Endothelial cell (in vitro differentiated cells): ENCODE data around the gene GALNT1. TPM values are rescaled to one million over a fixed set of nuclear protein-coding genes. Genes with fewer than 3 reads are reported as not detected.

Source experiments
- DNase-seq: peaks from one replicate; pipeline ENCODE4 v3.0.0; 2021; ENCODE audit warnings: low spot score
- H3K27ac Mint-ChIP-seq: one replicate; pipeline ENCODE4 v1.8.0; 2021; ENCODE audit warnings: mixed read lengths, inconsistent platforms; ENCODE audit not compliant: unreplicated experiment
- H3K27me3 Mint-ChIP-seq: one replicate; pipeline ENCODE4 v1.8.0; 2021; ENCODE audit warnings: mild to moderate bottlenecking, moderate library complexity, mixed read lengths, inconsistent platforms; ENCODE audit not compliant: unreplicated experiment
- H3K36me3 Mint-ChIP-seq: one replicate; pipeline ENCODE4 v1.8.0; 2021; ENCODE audit warnings: mild to moderate bottlenecking, low read depth, mixed read lengths, inconsistent platforms; ENCODE audit not compliant: unreplicated experiment
- H3K4me1 Mint-ChIP-seq: one replicate; pipeline ENCODE4 v1.8.0; 2021; ENCODE audit warnings: mild to moderate bottlenecking, mixed read lengths, inconsistent platforms; ENCODE audit not compliant: unreplicated experiment
- H3K4me3 Mint-ChIP-seq: one replicate; pipeline ENCODE4 v1.8.0; 2021; ENCODE audit warnings: mild to moderate bottlenecking, mixed read lengths, inconsistent platforms; ENCODE audit not compliant: unreplicated experiment
- H3K9me3 Mint-ChIP-seq: one replicate; pipeline ENCODE4 v1.8.0; 2021; ENCODE audit warnings: mixed read lengths, inconsistent platforms; ENCODE audit not compliant: unreplicated experiment
- total RNA-seq: library from RNA; stranded (reverse); fragmentation: NEBNext Ultra II Directional; extraction: Animal tissue kit (Norgen Biotek cat#: 25700); gene quantifications from one replicate; pipeline ENCODE4 v1.2.1, GENCODE V29; 2021; ENCODE audit not compliant: unreplicated experiment
- TF ChIP-seq, protein P1 (sequence below): fragments of 200-600 bp; sonication (generic); IDR thresholded peaks from one replicate; pipeline ENCODE4 v1.5.0; 2021; ENCODE audit warnings: antibody characterized with exemption; ENCODE audit not compliant: unreplicated experiment

Gene GALNT1
- total RNA-seq, 1 donor from 2014 or later, result 174 TPM

DNA sequence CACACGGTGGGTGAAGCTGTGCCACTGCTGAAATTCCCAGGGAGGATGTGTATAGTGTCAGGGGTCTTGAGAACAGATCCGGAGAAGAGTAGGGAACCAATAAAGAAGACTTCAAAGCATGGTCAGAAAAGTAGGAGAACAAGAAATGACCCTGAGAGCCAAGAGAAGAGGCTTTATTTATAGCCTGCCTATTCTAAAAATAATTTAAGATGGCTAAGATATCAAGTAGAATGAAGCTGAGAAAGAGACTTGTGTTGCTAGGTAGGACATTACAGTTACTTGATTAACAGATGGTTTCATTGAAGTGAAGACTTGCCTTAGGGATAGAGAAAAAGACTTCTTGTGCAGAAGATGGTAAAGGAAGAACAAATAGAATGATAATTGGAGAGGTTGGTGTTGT lies 43.7 kb downstream of the GALNT1 start:
- TF ChIP-seq, protein P1, sequence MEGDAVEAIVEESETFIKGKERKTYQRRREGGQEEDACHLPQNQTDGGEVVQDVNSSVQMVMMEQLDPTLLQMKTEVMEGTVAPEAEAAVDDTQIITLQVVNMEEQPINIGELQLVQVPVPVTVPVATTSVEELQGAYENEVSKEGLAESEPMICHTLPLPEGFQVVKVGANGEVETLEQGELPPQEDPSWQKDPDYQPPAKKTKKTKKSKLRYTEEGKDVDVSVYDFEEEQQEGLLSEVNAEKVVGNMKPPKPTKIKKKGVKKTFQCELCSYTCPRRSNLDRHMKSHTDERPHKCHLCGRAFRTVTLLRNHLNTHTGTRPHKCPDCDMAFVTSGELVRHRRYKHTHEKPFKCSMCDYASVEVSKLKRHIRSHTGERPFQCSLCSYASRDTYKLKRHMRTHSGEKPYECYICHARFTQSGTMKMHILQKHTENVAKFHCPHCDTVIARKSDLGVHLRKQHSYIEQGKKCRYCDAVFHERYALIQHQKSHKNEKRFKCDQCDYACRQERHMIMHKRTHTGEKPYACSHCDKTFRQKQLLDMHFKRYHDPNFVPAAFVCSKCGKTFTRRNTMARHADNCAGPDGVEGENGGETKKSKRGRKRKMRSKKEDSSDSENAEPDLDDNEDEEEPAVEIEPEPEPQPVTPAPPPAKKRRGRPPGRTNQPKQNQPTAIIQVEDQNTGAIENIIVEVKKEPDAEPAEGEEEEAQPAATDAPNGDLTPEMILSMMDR, result no peak
- peak overlapping the region; percentile 14 for H3K4me3 Mint-ChIP-seq

DNA sequence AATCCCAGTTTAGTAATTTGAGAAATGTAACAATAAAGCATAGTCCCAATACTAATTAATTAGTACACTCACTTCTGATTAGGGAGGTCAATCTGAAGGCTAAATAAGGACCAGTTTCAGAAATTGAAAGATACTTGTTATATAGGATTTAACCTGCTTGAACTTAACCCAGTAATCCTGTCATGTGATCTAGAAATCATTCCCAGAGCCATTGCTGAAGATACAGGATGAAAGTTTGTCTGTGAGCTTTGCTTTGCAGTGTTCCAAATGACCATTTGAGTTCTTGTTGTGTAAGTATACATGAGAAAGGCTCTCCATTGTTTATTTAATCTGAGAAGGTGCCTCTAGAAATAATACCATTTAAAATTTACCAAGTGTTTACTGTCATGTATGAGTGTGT lies 52.2 kb downstream of the GALNT1 start:
- no peak for DNase-seq
- TF ChIP-seq, protein P1, result no peak
- Mint-ChIP-seq H3K9me3 (peaks cover 5% of the 10 kb centered on the region), H3K4me3 (no peak overlapping the region), H3K27me3 (peaks cover 9% of the 10 kb centered on the region), H3K27ac (no peak overlapping the region), H3K36me3 (peaks cover 36% of the 10 kb centered on the region), H3K4me1 (peaks cover 8% of the 10 kb centered on the region)

More for the DNA sequence above, 43.7 kb downstream of the GALNT1 start:
- H3K4me1 Mint-ChIP-seq, result peaks cover 28% of the 10 kb centered on the region
- no peak overlapping the region for H3K27ac Mint-ChIP-seq
- DNase-seq, result no peak
- peaks cover 46% of the 10 kb centered on the region for H3K36me3 Mint-ChIP-seq
- peaks cover 5% of the 10 kb centered on the region for H3K27me3 Mint-ChIP-seq
- peaks cover 16% of the 10 kb centered on the region for H3K9me3 Mint-ChIP-seq

DNA sequence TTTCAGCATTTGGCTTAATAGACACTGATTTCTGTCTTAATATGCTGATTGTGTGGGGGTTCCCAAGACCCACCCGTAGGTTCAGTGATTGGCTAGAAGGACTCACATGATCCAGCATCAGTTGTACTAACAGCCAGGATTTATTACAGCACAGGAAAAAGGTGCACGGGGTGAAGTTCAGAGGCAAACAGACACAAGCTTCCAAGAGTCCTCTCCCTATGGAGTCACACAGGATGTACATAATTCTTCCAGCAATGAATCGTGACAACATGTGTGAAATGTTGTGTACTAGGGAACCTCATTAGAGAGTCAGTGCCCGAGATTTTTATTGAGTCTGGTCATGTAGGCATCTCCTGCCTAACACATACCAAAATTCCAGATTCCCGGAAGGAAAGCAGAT lies 52.8 kb downstream of the GALNT1 start:
- H3K9me3 Mint-ChIP-seq, result peaks cover 4% of the 10 kb centered on the region
- peaks cover 32% of the 10 kb centered on the region for H3K36me3 Mint-ChIP-seq
- H3K4me1 Mint-ChIP-seq, result peaks cover 8% of the 10 kb centered on the region
- no peak for DNase-seq
- H3K4me3 Mint-ChIP-seq, result no peak overlapping the region
- H3K27ac Mint-ChIP-seq, result no peak overlapping the region
- H3K27me3 Mint-ChIP-seq, result peaks cover 9% of the 10 kb centered on the region
- TF ChIP-seq, protein P1, result no peak

DNA sequence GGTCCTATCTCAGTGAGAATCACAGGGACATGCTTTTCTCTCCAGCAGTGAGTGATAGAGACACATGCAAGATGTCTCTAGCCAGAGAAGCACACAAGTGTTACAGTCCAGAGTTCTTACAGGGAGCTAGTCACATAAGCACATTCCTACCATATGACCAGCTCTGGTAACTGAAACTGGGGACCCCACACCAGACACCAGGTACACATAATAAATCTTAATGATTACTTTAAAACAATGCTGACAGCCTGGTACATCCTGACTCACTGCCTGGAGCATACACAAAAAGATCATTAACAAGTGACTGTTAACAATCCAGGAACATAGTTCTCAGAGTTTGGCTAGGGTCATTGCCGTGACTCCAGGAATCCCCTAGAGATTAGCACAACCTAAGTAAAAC lies 53.6 kb downstream of the GALNT1 start:
- no peak overlapping the region for H3K27ac Mint-ChIP-seq
- DNase-seq, result no peak
- peaks cover 8% of the 10 kb centered on the region for H3K4me1 Mint-ChIP-seq
- H3K4me3 Mint-ChIP-seq, result no peak overlapping the region
- TF ChIP-seq, protein P1, result no peak
- H3K36me3 Mint-ChIP-seq, result peaks cover 27% of the 10 kb centered on the region
- peaks cover 4% of the 10 kb centered on the region for H3K9me3 Mint-ChIP-seq
- peaks cover 5% of the 10 kb centered on the region for H3K27me3 Mint-ChIP-seq

DNA sequence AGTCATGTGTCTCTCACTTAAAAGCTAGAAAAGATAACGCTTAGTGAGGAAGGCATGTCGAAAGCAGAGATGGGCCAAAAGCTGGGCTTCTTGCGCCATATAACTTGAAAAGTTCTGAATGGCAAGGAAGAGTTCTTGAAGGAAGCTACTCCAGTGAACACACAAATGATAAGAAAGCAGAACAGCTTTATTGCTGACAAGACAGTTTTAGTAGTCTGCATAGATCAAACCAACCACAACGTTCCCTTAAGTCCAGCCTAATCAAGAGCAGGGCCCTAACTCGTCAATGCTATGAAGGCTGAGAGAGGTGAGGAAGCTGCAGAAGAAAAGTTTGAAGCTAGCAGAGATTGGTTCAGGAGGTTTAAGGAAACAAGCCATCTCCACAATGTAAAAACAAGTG lies 55.7 kb downstream of the GALNT1 start:
- peaks cover 5% of the 10 kb centered on the region for H3K27me3 Mint-ChIP-seq
- TF ChIP-seq, protein P1, result no peak
- H3K4me3 Mint-ChIP-seq, result peak overlapping the region; percentile 11
- H3K9me3 Mint-ChIP-seq, result peaks cover 4% of the 10 kb centered on the region
- H3K27ac Mint-ChIP-seq, result no peak overlapping the region
- DNase-seq, result no peak
- peaks cover 8% of the 10 kb centered on the region for H3K4me1 Mint-ChIP-seq
- peaks cover 24% of the 10 kb centered on the region for H3K36me3 Mint-ChIP-seq
